Measurements from ENCODE around the gene LCE3B.

Gene LCE3B

DNA sequence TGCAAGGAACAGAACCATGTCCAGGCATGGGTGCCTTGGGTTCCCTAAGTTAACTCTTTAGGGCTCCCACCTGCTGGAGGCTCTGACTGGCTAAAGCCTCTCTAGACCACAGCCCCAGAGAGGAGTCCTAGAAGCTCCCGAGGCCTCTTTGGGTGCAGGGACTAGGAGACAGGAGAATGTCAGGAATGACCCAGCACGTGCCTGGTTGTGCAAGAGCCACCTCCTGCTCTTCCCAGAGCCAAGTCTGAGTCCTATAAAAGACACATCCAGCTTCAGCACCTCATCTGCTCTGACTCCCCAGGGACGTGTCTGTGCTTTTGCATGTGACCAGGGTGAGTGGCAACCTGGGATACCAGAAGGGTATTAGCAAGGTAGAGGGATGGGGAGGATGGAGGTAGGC is 49.5 kb downstream of the LCE3B start, which contains the start of gene LCE2D:
LCE2D (plus strand) TSS at position 283 of the 400 bp plus-strand sequence. CDS start 726 bp downstream, outside the sequence.
- FAIRE-seq, result no peak

All from colon (tissue), 2 donors.